GM19467 (cell line): Measurements from ENCODE around the gene RBP2.

Experiments used
- ATAC-seq: cut with Tn5 transposase; IDR thresholded peaks from one replicate; pipeline ENCODE4 v1.9.1; 2021; ENCODE audit warnings: mild to moderate bottlenecking, moderate library complexity; ENCODE audit not compliant: unreplicated experiment

Gene RBP2

GRCh38 chr3:139481116-139481515, 4.8 kb upstream of the RBP2 start:
- ATAC-seq, result no peak

- no peak for ATAC-seq
Measured at GRCh38 chr3:139480585-139480984, 4.3 kb upstream of the RBP2 start.

- no peak for ATAC-seq
Measured at GRCh38 chr3:139477710-139478640, 1.7 kb upstream of the RBP2 start.

GRCh38 chr3:139473155-139473771, 3.1 kb downstream of the RBP2 start:
- ATAC-seq, result no peak

GRCh38 chr3:139472380-139473010, 3.8 kb downstream of the RBP2 start:
- no peak for ATAC-seq

- ATAC-seq, result no peak
Measured at GRCh38 chr3:139470199-139470598, 6.1 kb downstream of the RBP2 start.

GRCh38 chr3:139468399-139468798, 7.9 kb downstream of the RBP2 start:
- ATAC-seq, result no peak

GRCh38 chr3:139466360-139466759, 10.0 kb downstream of the RBP2 start:
- no peak for ATAC-seq

- ATAC-seq, result no peak
Measured at GRCh38 chr3:139465636-139466035, 10.7 kb downstream of the RBP2 start.

- no peak for ATAC-seq
Measured at GRCh38 chr3:139463466-139463865, 12.8 kb downstream of the RBP2 start.

GRCh38 chr3:139460529-139460928, 15.8 kb downstream of the RBP2 start:
- no peak for ATAC-seq

GRCh38 chr3:139460076-139460475, 16.2 kb downstream of the RBP2 start:
- ATAC-seq, result no peak

GRCh38 chr3:139458348-139458747, 18.0 kb downstream of the RBP2 start:
- no peak for ATAC-seq

- no peak for ATAC-seq
Measured at GRCh38 chr3:139457066-139457465, 19.2 kb downstream of the RBP2 start.

- no peak for ATAC-seq
Measured at GRCh38 chr3:139456386-139456785, 19.9 kb downstream of the RBP2 start.

- ATAC-seq, result no peak
Measured at GRCh38 chr3:139455855-139456254, 20.5 kb downstream of the RBP2 start.

GRCh38 chr3:139455206-139455605, 21.1 kb downstream of the RBP2 start:
- no peak for ATAC-seq

GRCh38 chr3:139454346-139454745, 22.0 kb downstream of the RBP2 start:
- no peak for ATAC-seq

GRCh38 chr3:139450159-139450558, 26.2 kb downstream of the RBP2 start:
- no peak for ATAC-seq

- no peak for ATAC-seq
Measured at GRCh38 chr3:139449566-139449965, 26.8 kb downstream of the RBP2 start.

GRCh38 chr3:139448104-139448503, 28.2 kb downstream of the RBP2 start:
- no peak for ATAC-seq

GRCh38 chr3:139447486-139447885, 28.8 kb downstream of the RBP2 start:
- ATAC-seq, result no peak
